ENCODE results near the gene RMDN2. TPM values are rescaled to one million over a fixed set of nuclear protein-coding genes. Genes with fewer than 3 reads are reported as not detected.

Gene RMDN2
- total and polyA plus RNA-seq, 10 of the 15 experiments (the other 5 are each of a cell fraction or from before 2014, with no cell fraction given), result 2.6 to 12.4 (median 9.2) TPM

- TF ChIP-seq, protein P1, sequence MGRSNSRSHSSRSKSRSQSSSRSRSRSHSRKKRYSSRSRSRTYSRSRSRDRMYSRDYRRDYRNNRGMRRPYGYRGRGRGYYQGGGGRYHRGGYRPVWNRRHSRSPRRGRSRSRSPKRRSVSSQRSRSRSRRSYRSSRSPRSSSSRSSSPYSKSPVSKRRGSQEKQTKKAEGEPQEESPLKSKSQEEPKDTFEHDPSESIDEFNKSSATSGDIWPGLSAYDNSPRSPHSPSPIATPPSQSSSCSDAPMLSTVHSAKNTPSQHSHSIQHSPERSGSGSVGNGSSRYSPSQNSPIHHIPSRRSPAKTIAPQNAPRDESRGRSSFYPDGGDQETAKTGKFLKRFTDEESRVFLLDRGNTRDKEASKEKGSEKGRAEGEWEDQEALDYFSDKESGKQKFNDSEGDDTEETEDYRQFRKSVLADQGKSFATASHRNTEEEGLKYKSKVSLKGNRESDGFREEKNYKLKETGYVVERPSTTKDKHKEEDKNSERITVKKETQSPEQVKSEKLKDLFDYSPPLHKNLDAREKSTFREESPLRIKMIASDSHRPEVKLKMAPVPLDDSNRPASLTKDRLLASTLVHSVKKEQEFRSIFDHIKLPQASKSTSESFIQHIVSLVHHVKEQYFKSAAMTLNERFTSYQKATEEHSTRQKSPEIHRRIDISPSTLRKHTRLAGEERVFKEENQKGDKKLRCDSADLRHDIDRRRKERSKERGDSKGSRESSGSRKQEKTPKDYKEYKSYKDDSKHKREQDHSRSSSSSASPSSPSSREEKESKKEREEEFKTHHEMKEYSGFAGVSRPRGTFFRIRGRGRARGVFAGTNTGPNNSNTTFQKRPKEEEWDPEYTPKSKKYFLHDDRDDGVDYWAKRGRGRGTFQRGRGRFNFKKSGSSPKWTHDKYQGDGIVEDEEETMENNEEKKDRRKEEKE (IDR thresholded peaks at IDR 0.05), result no peak
- TF ChIP-seq CBX3 (IDR thresholded peaks at IDR 0.05; ENCODE audit: borderline replicate concordance, low read depth) (no peak), NR2F1 (conservative IDR thresholded peaks at IDR 0.05) (peak; percentile 96), TARDBP (IDR thresholded peaks at IDR 0.05; ENCODE audit: borderline replicate concordance) (no peak), MEF2B (IDR thresholded peaks at IDR 0.05; ENCODE audit: partially characterized antibody, poor library complexity, severe bottlenecking) (peak; percentile 92), SP1 (IDR thresholded peaks at IDR 0.05; ENCODE audit: low read depth, low read length) (peak; percentile 12), ATF7 (IDR thresholded peaks at IDR 0.05; ENCODE audit: low read depth) (peak; percentile 88), ZNF24 (IDR thresholded peaks at IDR 0.05) (peak; percentile 87), IKZF1 (conservative IDR thresholded peaks at IDR 0.05) (0 out of 2 replicates have a peak, but pooled peaks have one; percentile 12), RCOR1 (conservative IDR thresholded peaks at IDR 0.05; ENCODE audit: low read depth, low read length) (peak; percentile 25; the same call in 1 of the 2 replicates), RBBP5 (conservative IDR thresholded peaks at IDR 0.05) (peak; percentile 84), HCFC1 (IDR thresholded peaks at IDR 0.05; ENCODE audit: low read length) (no peak), JUNB (IDR thresholded peaks at IDR 0.05) (peak; percentile 78), CREB1 (IDR thresholded peaks at IDR 0.05; ENCODE audit: low read depth) (peak; percentile 63; the same call in 1 of the 2 replicates), MTA2 (IDR thresholded peaks at IDR 0.05; ENCODE audit: low read depth) (peak; percentile 45; the same call in 1 of the 2 replicates), ETV6 (conservative IDR thresholded peaks at IDR 0.05 in 1 of 2, IDR thresholded peaks at IDR 0.05 in 1 of 2; ENCODE audit: borderline replicate concordance in 1 of 2, low read depth in 1 of 2) (peak in 1 of 2 experiments; percentile 51; a peak in 1 of 4 replicates), TCF7 (IDR thresholded peaks at IDR 0.05; ENCODE audit: borderline replicate concordance) (peak; percentile 70; the same call in 1 of the 2 replicates), LARP7 (IDR thresholded peaks at IDR 0.05) (no peak), SMC3 (IDR thresholded peaks at IDR 0.05; ENCODE audit: borderline replicate concordance, low read length) (no peak)
- TF ChIP-seq, protein P2, sequence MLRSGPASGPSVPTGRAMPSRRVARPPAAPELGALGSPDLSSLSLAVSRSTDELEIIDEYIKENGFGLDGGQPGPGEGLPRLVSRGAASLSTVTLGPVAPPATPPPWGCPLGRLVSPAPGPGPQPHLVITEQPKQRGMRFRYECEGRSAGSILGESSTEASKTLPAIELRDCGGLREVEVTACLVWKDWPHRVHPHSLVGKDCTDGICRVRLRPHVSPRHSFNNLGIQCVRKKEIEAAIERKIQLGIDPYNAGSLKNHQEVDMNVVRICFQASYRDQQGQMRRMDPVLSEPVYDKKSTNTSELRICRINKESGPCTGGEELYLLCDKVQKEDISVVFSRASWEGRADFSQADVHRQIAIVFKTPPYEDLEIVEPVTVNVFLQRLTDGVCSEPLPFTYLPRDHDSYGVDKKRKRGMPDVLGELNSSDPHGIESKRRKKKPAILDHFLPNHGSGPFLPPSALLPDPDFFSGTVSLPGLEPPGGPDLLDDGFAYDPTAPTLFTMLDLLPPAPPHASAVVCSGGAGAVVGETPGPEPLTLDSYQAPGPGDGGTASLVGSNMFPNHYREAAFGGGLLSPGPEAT (IDR thresholded peaks at IDR 0.05; ENCODE audit: low read depth), result peak; percentile 59; the same call in 1 of the 2 replicates
- TF ChIP-seq, protein P3, sequence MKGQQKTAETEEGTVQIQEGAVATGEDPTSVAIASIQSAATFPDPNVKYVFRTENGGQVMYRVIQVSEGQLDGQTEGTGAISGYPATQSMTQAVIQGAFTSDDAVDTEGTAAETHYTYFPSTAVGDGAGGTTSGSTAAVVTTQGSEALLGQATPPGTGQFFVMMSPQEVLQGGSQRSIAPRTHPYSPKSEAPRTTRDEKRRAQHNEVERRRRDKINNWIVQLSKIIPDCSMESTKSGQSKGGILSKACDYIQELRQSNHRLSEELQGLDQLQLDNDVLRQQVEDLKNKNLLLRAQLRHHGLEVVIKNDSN (IDR thresholded peaks at IDR 0.05; ENCODE audit: borderline replicate concordance, extremely low read length, insufficient read depth, low read depth, low read length), result no peak
These were observed 9.8 kb downstream of the RMDN2 start (continued) for GRCh38 chr2:37934591-37935513.
